ENCODE results near the gene SRRM1. TPM values are rescaled to one million over a fixed set of nuclear protein-coding genes. Genes with fewer than 3 reads are reported as not detected.

SRRM1 gene
- total and polyA plus RNA-seq, 2 of the 8 experiments (the other 6 are each of a cell fraction or from before 2014, with no cell fraction given) = 77.1 to 255 TPM

DNA sequence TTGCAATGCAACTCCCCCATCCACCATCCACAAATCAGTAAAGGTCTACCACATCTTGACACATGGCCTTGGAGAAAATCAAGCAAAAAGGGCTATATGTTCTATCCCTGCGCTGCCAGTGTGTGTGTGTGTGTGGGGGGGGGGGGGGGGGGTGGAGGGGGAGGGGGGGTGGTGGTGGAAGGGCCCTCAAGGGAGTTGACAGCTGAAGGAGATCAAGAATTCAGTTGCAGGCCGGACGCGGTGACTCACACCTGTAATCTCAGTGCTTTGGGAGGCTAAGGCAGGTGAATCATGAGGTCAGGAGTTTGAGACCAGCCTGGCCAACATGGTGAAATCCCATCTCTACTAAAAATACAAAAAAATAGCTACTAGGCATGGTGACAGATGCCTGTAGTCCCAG is 64.6 kb downstream of the SRRM1 start (continued):
- TF ChIP-seq, protein P1, sequence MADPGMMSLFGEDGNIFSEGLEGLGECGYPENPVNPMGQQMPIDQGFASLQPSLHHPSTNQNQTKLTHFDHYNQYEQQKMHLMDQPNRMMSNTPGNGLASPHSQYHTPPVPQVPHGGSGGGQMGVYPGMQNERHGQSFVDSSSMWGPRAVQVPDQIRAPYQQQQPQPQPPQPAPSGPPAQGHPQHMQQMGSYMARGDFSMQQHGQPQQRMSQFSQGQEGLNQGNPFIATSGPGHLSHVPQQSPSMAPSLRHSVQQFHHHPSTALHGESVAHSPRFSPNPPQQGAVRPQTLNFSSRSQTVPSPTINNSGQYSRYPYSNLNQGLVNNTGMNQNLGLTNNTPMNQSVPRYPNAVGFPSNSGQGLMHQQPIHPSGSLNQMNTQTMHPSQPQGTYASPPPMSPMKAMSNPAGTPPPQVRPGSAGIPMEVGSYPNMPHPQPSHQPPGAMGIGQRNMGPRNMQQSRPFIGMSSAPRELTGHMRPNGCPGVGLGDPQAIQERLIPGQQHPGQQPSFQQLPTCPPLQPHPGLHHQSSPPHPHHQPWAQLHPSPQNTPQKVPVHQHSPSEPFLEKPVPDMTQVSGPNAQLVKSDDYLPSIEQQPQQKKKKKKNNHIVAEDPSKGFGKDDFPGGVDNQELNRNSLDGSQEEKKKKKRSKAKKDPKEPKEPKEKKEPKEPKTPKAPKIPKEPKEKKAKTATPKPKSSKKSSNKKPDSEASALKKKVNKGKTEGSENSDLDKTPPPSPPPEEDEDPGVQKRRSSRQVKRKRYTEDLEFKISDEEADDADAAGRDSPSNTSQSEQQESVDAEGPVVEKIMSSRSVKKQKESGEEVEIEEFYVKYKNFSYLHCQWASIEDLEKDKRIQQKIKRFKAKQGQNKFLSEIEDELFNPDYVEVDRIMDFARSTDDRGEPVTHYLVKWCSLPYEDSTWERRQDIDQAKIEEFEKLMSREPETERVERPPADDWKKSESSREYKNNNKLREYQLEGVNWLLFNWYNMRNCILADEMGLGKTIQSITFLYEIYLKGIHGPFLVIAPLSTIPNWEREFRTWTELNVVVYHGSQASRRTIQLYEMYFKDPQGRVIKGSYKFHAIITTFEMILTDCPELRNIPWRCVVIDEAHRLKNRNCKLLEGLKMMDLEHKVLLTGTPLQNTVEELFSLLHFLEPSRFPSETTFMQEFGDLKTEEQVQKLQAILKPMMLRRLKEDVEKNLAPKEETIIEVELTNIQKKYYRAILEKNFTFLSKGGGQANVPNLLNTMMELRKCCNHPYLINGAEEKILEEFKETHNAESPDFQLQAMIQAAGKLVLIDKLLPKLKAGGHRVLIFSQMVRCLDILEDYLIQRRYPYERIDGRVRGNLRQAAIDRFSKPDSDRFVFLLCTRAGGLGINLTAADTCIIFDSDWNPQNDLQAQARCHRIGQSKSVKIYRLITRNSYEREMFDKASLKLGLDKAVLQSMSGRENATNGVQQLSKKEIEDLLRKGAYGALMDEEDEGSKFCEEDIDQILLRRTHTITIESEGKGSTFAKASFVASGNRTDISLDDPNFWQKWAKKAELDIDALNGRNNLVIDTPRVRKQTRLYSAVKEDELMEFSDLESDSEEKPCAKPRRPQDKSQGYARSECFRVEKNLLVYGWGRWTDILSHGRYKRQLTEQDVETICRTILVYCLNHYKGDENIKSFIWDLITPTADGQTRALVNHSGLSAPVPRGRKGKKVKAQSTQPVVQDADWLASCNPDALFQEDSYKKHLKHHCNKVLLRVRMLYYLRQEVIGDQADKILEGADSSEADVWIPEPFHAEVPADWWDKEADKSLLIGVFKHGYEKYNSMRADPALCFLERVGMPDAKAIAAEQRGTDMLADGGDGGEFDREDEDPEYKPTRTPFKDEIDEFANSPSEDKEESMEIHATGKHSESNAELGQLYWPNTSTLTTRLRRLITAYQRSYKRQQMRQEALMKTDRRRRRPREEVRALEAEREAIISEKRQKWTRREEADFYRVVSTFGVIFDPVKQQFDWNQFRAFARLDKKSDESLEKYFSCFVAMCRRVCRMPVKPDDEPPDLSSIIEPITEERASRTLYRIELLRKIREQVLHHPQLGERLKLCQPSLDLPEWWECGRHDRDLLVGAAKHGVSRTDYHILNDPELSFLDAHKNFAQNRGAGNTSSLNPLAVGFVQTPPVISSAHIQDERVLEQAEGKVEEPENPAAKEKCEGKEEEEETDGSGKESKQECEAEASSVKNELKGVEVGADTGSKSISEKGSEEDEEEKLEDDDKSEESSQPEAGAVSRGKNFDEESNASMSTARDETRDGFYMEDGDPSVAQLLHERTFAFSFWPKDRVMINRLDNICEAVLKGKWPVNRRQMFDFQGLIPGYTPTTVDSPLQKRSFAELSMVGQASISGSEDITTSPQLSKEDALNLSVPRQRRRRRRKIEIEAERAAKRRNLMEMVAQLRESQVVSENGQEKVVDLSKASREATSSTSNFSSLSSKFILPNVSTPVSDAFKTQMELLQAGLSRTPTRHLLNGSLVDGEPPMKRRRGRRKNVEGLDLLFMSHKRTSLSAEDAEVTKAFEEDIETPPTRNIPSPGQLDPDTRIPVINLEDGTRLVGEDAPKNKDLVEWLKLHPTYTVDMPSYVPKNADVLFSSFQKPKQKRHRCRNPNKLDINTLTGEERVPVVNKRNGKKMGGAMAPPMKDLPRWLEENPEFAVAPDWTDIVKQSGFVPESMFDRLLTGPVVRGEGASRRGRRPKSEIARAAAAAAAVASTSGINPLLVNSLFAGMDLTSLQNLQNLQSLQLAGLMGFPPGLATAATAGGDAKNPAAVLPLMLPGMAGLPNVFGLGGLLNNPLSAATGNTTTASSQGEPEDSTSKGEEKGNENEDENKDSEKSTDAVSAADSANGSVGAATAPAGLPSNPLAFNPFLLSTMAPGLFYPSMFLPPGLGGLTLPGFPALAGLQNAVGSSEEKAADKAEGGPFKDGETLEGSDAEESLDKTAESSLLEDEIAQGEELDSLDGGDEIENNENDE (IDR thresholded peaks at IDR 0.05; ENCODE audit: insufficient replicate concordance, low read length) = no peak

Data from H1 (cell line).